ENCODE measurements around the gene PRR15. TPM values are rescaled to one million over a fixed set of nuclear protein-coding genes. Genes with fewer than 3 reads are reported as not detected.

PRR15 gene
- total RNA-seq, 1 donor, result not detected

GRCh38 chr7:29562307-29562706 is 1.3 kb upstream of the PRR15 start:
- Histone ChIP-seq H3K9me3 (ENCODE audit: low read depth, low read length) (no peaks in the 10 kb centered on the region), H3K4me1 (ENCODE audit: insufficient read depth, low read length) (peaks cover 44% of the 10 kb centered on the region), H3K27me3 (ENCODE audit: insufficient read depth, low read length) (peaks cover 68% of the 10 kb centered on the region), H3K4me3 (ENCODE audit: low read length) (no peak overlapping the region)

GRCh38 chr7:29564496-29565223 is 1.0 kb downstream of the PRR15 start:
- Histone ChIP-seq H3K27me3 (ENCODE audit: insufficient read depth, low read length) (peaks cover 75% of the 10 kb centered on the region), H3K4me1 (ENCODE audit: insufficient read depth, low read length) (peaks cover 39% of the 10 kb centered on the region), H3K9me3 (ENCODE audit: low read depth, low read length) (no peaks in the 10 kb centered on the region), H3K4me3 (ENCODE audit: low read length) (peak overlapping the region; percentile 21)

- H3K9me3 ChIP-seq (ENCODE audit: low read depth, low read length), result no peaks in the 10 kb centered on the region
- peaks cover 39% of the 10 kb centered on the region for H3K4me1 ChIP-seq (ENCODE audit: insufficient read depth, low read length)
- peaks cover 71% of the 10 kb centered on the region for H3K27me3 ChIP-seq (ENCODE audit: insufficient read depth, low read length)
- H3K4me3 ChIP-seq (ENCODE audit: low read length), result peak overlapping the region; percentile 21
Observed at GRCh38 chr7:29565224-29565630, 1.6 kb downstream of the PRR15 start.

DNA sequence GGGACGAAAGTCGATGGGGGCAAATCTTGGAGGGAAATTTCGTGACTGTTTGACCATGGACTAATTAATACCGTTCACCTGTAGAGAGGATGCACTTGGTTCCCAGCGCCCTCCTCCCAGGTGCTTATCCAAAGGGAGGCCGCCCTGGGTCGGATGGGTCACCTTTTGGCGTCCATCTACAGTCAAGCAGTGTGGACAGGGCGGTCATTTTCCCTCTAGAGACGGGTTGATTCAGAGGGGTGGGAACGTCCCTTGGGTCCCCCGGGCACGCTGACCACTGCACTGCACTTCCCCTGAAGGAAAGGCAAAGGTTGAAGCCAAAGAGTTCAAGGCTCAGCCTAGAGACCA is 2.0 kb downstream of the PRR15 start:
- Histone ChIP-seq H3K27me3 (ENCODE audit: insufficient read depth, low read length) (peaks cover 73% of the 10 kb centered on the region), H3K4me1 (ENCODE audit: insufficient read depth, low read length) (peaks cover 39% of the 10 kb centered on the region), H3K9me3 (ENCODE audit: low read depth, low read length) (no peaks in the 10 kb centered on the region), H3K4me3 (ENCODE audit: low read length) (no peak overlapping the region)

DNA sequence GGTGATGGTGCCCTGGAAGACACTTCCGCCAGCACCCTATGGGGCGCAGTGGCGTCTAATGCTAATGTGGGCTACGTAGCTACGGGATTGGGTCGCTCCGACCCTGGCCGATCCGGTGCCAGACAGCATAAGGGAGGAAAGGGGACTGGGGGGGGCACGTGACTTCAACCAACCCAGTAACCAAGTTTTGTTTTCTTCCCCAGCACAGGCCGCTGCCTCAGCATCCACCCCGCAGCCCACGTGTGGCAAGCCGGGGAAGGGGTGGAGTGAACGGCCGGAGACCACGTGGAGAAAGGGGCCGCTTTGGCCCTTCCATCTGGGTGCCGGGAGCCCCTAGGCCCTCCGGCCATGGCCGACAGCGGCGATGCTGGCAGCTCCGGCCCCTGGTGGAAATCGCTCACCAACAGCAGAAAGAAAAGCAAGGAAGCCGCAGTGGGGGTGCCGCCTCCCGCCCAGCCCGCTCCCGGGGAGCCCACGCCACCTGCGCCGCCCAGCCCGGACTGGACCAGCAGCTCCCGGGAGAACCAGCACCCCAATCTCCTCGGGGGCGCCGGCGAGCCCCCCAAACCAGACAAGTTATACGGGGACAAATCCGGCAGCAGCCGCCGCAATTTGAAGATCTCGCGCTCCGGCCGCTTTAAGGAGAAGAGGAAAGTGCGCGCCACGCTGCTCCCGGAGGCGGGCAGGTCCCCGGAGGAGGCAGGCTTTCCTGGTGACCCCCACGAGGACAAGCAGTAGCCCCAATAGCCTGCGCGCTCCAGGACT is 2.5 kb downstream of the PRR15 start:
- H3K4me1 ChIP-seq (ENCODE audit: insufficient read depth, low read length), result peaks cover 39% of the 10 kb centered on the region
- H3K27me3 ChIP-seq (ENCODE audit: insufficient read depth, low read length), result peaks cover 75% of the 10 kb centered on the region
- H3K9me3 ChIP-seq (ENCODE audit: low read depth, low read length), result no peaks in the 10 kb centered on the region
- H3K4me3 ChIP-seq (ENCODE audit: low read length), result no peak overlapping the region

- no peak overlapping the region for H3K4me3 ChIP-seq (ENCODE audit: low read length)
- peaks cover 65% of the 10 kb centered on the region for H3K27me3 ChIP-seq (ENCODE audit: insufficient read depth, low read length)
- no peaks in the 10 kb centered on the region for H3K9me3 ChIP-seq (ENCODE audit: low read depth, low read length)
- peaks cover 39% of the 10 kb centered on the region for H3K4me1 ChIP-seq (ENCODE audit: insufficient read depth, low read length)
Observed at GRCh38 chr7:29567174-29567573, 3.5 kb downstream of the PRR15 start.

- H3K4me1 ChIP-seq (ENCODE audit: insufficient read depth, low read length), result peaks cover 20% of the 10 kb centered on the region
- H3K27me3 ChIP-seq (ENCODE audit: insufficient read depth, low read length), result peaks cover 43% of the 10 kb centered on the region
- H3K4me3 ChIP-seq (ENCODE audit: low read length), result no peak overlapping the region
- no peaks in the 10 kb centered on the region for H3K9me3 ChIP-seq (ENCODE audit: low read depth, low read length)
Observed at GRCh38 chr7:29569648-29570047, 6.0 kb downstream of the PRR15 start.

DNA sequence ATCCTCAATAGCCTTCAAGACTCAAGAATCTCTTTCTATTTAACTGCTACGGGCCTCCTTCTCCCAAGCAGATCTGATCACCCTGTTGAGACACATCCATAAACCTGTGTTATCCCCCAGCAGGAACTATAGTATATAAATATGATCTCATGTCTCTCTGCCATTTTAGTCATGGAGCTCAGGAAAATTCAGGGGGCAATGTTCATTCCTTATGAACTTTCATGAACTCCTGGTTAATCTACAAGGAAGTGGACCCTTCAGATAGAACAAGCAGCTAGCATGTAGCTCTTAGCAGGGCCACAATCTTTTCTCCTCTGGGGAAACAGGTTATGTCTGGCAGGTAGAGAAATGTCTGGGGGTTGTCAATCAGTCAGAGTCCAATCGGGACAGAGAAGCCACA is 8.9 kb downstream of the PRR15 start:
- Histone ChIP-seq H3K27me3 (ENCODE audit: insufficient read depth, low read length) (peaks cover 14% of the 10 kb centered on the region), H3K4me3 (ENCODE audit: low read length) (no peak overlapping the region), H3K4me1 (ENCODE audit: insufficient read depth, low read length) (no peaks in the 10 kb centered on the region)

GRCh38 chr7:29573567-29573966 is 9.9 kb downstream of the PRR15 start:
- no peak overlapping the region for H3K4me3 ChIP-seq (ENCODE audit: low read length)
- H3K27me3 ChIP-seq (ENCODE audit: insufficient read depth, low read length), result peaks cover 10% of the 10 kb centered on the region
- no peaks in the 10 kb centered on the region for H3K4me1 ChIP-seq (ENCODE audit: insufficient read depth, low read length)
- no peaks in the 10 kb centered on the region for H3K9me3 ChIP-seq (ENCODE audit: low read depth, low read length)

More for the DNA sequence above, 8.9 kb downstream of the PRR15 start:
- no peaks in the 10 kb centered on the region for H3K9me3 ChIP-seq (ENCODE audit: low read depth, low read length)

DNA sequence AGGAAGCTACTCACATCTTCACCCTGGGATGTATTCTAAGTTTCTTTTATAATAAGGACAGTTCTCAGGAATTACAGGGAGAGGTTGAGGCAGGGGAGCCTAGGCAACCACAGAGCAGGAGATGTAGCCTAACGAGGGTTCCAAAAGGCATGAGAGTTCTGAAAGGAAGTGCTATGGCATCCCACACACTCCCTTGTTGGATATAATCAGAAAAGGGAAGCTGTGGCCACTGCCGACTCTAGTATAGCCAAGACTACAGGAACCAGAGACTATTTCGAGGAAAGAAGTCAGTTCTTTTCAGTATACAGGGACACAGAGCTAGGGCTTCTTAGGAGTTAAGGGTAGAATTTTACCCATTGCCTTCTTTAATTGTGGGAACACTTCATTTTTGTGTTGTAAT is 11.0 kb downstream of the PRR15 start:
- Histone ChIP-seq H3K9me3 (ENCODE audit: low read depth, low read length) (no peaks in the 10 kb centered on the region), H3K4me3 (ENCODE audit: low read length) (no peak overlapping the region), H3K27me3 (ENCODE audit: insufficient read depth, low read length) (peaks cover 10% of the 10 kb centered on the region), H3K4me1 (ENCODE audit: insufficient read depth, low read length) (no peaks in the 10 kb centered on the region)

GRCh38 chr7:29587195-29587808 is 23.7 kb downstream of the PRR15 start:
- Histone ChIP-seq H3K4me3 (ENCODE audit: low read length) (no peak overlapping the region), H3K4me1 (ENCODE audit: insufficient read depth, low read length) (peaks cover 6% of the 10 kb centered on the region), H3K9me3 (ENCODE audit: low read depth, low read length) (no peaks in the 10 kb centered on the region), H3K27me3 (ENCODE audit: insufficient read depth, low read length) (no peaks in the 10 kb centered on the region)

- Histone ChIP-seq H3K4me1 (ENCODE audit: insufficient read depth, low read length) (peaks cover 6% of the 10 kb centered on the region), H3K4me3 (ENCODE audit: low read length) (no peak overlapping the region), H3K27me3 (ENCODE audit: insufficient read depth, low read length) (no peaks in the 10 kb centered on the region), H3K9me3 (ENCODE audit: low read depth, low read length) (no peaks in the 10 kb centered on the region)
Observed at GRCh38 chr7:29588212-29588611, 24.6 kb downstream of the PRR15 start.

DNA sequence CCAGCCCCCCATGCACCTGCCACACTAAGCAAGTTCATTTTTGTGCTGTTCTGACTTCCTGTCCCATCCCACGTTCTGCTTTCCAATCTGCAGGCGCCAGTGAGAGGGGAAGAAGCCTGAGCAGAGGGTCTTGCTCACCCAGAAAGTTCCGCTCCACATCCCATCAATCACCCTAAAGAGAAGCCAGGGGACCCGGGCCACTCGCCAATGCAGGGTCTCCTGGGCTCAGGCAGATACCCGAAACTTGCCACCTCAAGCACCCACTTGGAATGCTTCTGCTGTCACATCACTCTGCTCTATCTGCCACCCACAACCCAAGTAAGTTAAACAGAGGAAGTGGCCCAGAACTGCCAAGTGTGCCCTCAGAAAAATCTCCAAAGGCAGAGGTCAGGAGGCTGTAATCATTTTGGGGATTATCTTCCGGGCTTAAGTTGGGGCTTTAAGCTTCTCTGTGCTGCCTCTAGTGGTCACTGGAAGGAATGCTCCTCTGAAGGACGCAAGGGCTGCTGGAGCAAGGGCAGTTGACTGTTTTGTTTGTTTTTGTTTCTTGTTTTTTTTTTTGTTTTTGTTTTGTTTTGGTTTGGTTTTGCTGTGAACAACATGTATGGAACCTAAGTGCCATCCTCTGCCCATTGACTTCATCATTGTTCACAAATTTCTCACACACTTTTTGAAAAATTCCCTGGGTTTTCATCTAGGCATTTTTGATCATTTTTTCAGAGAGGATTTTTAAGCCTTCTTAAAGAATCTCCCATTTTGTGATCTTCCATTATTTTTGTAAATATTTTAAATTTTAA is 25.5 kb downstream of the PRR15 start:
- Histone ChIP-seq H3K4me1 (ENCODE audit: insufficient read depth, low read length) (peaks cover 6% of the 10 kb centered on the region), H3K27me3 (ENCODE audit: insufficient read depth, low read length) (no peaks in the 10 kb centered on the region), H3K9me3 (ENCODE audit: low read depth, low read length) (no peaks in the 10 kb centered on the region), H3K4me3 (ENCODE audit: low read length) (no peak overlapping the region)

DNA sequence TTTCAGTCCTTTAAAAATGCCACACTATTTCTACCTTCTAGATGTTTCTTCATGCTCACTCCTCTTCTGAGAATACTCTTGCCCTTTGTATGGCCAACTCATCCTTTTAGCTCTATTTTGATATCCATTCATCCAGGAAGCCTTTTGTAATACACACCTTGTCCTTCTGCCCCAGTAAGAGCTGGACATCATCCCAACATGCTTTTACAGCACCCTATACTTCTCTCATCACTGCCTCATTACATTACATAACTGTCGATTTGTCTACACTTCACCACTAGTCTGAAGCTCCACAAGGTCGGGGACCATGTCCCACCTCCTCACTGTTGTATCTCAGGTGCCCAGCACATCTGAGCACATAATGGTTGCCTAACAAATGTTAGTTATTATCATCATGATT is 29.2 kb downstream of the PRR15 start:
- Histone ChIP-seq H3K4me3 (ENCODE audit: low read length) (no peak overlapping the region), H3K27me3 (ENCODE audit: insufficient read depth, low read length) (no peaks in the 10 kb centered on the region), H3K4me1 (ENCODE audit: insufficient read depth, low read length) (peaks cover 6% of the 10 kb centered on the region), H3K9me3 (ENCODE audit: low read depth, low read length) (no peaks in the 10 kb centered on the region)

DNA sequence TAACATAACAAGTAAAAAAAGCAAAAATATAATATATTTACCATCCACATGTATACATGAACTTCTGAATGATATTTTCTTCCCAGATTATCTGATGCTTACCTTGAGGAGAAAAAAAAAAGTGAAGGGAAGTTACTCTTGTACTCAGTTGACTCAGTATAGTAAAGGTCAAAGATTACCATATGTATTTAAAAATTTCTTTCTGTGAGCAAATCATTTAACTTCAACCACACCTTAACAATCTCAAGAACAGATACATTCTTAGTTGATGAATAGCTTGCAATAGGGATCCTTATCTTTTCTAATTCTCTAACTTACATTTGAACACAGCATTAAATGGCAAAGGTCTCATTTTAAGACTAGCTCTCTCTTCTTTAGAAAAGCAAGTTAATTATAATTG is 29.8 kb downstream of the PRR15 start:
- Histone ChIP-seq H3K4me3 (ENCODE audit: low read length) (no peak overlapping the region), H3K9me3 (ENCODE audit: low read depth, low read length) (no peaks in the 10 kb centered on the region), H3K4me1 (ENCODE audit: insufficient read depth, low read length) (peaks cover 6% of the 10 kb centered on the region), H3K27me3 (ENCODE audit: insufficient read depth, low read length) (no peaks in the 10 kb centered on the region)
